GM19240 (cell line): ENCODE results near the gene CHN2.

Experiments used
- DNase-seq: peaks from one replicate; pipeline ENCODE4 v3.0.0; 2011; ENCODE audit warnings: low spot score; ENCODE audit not compliant: insufficient read length

CHN2 gene

DNA sequence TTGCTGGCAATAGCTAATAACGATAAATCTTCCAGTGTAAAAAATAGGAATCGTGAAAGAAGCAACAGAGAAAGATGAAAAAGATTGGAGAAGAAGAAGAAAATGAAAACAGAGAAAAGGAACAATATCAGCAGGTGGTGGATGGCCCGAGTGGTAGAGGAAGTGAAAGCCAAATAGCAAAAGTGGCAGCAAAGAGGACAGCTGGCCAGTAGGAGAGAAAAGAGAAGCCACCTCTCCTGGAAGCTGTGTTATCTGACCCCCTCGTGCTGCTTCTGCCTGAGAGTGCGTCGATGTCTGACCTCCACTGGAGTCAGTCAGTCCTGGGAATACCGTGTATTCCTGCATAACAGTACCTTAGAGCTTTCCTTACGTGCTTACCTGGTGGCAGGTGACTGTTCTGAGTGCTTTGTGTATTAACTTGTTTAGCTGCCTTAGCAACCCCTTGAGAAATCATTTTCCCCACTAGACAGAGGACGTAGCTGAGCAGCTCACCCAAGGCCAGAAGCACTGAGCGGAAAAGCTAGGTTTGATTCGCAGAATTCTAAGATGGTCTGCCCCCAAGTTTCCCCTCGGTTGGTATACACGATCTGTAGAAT lies 88.3 kb downstream of the CHN2 start:
- no peak for DNase-seq

DNA sequence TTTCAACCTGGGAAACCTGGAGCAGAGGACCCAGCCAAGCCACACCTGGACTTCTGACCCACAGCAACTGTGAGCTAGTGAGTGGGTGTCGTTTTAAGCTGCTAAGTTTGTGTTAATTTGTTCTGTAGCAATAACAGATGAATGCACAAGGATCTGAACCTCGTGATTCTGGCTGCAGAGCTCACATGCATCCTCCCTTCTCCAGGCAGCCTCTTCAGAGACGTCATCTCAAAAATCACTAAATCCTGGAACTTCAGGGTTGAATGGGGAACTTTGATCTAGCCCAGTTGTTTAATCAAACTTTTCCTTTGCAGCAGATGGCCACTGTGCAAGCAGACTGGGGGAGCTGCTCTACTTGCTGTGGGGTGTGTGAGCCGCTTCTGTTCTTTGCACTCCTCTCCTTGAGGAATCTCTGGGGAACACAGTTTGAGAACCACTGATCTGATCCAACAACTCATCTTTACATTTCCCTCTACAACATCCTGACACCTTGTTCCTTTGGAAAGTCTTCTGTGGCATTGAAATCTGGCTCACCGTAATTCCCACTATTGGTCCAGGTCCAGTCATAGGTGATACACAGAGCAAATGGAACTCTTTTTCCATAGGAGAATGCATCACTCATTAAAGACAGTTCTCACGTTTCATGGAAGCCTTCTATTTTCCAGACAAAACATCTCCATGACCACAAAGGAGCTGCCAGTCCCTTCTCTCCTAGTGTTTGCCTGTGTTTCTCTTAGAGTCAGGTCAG lies 90.3 kb downstream of the CHN2 start:
- no peak for DNase-seq

DNA sequence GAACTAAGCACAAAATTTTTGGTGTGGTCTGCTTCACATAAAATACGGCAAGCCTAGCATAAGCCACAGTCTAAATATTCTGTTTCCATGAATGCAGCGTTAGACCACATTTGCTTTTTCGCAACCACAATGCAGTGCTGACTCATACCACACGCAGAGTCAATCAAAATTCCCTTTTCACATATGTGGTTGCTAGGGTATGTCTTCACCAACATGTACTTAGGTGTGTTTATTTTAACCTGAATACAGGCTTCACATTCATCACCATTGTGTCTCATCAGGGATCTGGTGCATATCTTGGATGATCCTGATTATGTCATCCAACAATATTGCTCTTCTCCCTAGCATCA lies 90.8 kb downstream of the CHN2 start:
- no peak for DNase-seq

DNA sequence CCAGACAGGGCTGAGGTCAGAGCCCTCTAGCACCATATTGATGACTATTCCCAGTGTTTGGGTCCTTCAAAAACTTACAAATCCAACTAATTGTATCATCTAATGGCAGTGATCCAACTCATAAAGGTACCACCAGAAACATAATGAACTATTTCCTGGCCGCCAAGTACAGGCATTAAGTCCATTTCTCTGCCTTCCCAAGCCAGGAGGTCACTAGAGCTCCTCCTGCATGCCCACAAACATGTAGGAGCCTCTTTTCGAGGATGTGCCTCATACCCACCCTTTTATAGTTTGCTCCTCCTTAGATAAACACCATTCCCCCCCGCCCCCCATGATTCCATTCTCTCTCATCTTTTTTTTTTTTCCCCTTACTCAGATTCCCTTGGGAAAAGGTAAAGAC lies 91.3 kb downstream of the CHN2 start:
- no peak for DNase-seq

DNA sequence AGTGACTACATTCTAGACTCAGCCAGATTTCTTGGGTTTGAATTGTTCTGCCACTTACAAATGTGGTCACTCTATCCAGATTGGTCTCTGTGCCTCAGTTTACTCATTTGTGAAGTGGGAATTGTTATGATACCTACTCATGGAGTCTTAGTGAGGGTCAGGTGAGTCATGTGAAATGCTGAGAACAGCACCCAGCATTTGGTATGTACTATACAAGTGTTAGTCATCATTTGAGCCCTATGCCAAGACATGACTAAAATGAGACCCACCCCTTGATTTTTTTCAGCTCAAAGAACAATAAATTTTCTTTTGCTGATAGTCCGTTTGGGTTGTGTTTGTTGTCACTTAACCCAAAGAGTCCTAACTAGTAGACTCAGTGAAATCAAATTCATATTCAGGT lies 92.8 kb downstream of the CHN2 start:
- no peak for DNase-seq

DNA sequence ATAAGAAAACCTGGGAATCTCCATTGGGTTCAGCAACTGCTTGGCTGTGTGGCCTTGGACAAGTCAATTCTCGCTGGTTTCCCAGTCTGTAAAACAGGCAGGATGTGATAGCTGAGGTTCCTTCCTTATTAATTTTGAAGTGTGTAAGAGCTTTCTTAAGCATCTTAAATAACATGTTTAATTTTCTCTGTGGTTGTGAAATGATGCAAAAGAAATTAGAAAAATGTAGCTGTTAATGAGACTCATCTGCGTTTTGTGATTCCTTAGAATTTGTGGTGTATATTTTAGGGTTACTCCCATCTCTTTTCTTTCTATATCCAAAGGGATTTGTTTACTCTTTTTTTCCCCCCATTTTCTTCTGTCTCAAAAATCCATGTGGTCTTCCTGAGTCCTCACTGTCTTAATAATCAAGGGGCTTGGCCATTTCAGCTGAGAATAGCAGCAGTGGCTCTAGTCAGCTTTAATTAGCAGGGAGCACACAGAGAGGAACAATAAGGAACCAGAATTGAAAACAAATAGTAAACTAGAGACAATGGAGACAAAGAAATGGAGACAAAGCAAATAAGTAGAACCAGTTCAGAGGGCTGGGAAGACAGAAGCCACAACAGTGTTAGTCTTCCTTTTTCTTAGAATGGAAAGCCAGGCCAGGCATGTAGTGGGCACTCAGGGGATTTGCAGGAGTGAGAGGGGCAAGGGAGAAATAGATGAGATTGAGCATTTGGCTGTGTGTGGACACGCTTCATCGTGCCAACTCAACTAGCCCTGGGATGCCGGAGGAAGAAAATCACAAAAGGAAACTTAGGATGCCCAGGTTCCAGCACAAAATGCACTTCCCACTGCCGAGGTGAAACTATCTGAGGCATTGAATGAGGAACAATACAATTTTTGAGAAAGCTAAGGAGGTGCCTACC lies 93.9 kb downstream of the CHN2 start:
- DNase-seq: no peak

DNA sequence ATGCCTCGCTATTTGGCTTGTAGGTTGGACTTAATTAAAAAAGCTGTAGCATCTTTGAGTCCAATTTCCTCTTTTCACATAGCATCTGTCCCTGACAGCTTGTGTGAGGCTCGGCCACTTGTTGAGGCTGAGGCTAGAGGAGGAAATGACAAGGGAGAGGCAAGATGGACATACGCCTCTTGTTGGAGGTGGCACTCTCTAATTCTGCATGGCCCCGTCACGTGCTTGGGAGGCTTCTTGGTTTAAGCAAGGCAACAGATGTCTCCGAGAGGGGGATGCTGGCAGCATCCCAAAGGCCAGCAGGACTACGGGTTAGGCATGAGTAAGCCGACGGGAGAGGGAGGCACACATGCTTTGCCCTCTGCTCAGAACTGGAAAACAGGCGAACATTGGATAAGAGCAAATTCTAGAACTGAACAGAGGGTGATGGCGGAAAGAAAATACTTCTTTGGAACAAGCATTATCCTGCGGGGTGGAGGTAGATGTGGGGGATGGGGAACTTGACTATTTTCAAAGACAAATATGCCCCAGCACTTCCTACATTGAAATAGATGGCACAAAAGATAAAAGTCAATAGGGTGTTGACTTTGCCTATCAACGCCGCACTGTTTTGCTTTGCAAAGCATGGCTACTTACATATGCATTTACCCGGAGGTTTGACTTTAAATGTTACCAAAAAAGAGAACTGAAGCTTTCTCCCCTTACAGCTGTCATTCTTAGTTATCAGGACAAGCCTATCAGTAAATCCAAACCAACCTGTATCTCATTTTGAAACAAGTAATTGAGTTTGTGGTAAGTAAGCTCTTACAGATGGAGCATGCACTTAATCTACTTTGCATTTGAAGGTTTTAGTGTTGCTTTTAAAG lies 94.8 kb downstream of the CHN2 start:
- no peak for DNase-seq

DNA sequence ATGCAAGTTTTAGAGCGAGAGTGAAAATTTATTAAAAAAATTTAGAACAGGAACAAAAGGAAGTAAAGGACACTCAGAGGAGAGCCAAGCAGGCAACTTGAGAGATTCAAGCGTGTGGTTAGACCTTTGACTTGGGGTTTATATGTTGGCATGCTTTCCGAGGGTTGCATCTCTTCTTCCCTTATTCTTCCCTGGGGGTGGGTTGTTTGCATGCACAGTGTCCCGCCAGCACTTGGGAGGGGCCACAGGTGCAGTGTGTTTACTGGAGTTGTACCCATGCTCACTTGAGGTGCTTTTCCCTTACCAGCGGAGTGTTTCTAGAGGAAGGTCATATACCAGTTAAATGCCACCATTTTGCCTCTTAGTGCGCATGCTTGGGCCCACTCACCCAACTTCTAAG lies 96.3 kb downstream of the CHN2 start:
- DNase-seq: no peak

DNA sequence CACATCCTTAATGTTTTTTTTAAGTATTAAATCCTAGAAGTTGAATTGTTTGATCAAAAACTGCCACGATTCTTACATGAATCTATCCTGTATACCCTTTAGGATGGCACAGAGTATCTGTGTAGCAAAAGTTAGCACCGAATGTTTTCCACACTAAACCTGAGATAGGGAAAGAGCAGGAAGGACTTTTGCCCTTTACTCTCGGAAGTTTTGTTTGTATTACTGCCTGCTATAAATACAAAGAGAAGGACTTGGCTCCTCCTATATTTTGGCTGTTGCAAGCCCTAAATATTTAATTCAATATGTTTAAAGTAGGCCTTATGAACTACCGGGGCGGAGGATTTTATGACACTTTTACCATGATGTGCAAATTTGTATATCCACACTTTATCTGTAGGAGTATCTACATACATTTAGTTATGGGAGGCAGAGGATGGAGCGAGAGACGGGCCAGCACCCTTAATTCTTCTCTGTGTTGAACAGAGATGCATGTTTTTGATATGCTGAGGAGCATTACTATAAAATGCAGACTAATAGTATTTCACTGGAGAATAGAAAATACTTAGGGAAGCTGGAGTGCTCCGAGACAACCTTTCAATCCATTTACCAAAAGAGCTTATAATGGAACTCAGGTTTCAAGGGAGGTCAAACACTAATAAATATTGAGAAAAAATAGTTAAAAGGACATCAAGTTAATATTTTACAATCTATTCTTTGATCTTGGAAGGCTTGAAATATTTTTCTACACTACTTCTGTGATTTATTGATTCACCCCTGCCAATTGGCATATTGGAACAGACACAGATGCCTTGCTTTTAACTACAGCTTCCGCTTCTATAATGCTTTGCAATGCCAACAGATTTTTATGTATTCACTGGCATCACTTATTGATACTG lies 97.4 kb downstream of the CHN2 start:
- no peak for DNase-seq

DNA sequence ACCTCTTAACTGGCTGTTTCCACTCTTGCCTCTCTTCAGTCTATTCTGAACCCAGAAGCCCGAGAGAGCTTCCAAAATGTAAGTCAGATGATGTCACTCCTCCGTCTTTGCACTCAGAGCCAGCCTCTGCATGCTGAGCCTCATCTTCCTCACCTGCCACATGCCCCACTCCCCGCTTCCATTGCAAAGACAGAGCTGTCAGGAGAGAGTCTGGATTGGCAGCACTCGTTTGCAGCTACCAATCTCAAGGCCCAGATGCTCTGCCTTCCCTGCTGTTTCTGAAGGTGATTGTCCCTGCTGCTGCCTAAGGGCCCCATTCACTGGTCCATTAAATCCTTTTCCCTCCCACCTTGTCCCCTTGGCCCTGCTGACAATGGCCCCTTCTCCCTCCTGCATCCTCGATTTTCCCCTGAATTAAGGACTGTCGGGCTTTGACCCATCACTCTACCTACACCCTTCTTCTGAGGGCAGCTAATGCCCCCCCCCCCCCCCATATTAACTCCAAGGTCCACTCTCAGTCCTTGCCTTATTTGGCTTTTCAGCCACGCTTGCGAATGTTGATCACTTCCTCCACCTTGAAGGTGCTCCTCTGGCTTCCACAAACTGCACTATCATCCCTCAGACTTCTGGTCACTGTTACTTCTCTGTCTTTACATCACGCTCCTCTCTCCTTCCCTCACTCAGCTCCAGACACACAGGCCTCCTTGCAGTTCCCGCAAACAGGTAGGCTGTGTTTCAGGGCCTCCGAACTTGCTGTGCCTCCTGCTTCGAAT lies 98.5 kb downstream of the CHN2 start:
- DNase-seq: no peak

DNA sequence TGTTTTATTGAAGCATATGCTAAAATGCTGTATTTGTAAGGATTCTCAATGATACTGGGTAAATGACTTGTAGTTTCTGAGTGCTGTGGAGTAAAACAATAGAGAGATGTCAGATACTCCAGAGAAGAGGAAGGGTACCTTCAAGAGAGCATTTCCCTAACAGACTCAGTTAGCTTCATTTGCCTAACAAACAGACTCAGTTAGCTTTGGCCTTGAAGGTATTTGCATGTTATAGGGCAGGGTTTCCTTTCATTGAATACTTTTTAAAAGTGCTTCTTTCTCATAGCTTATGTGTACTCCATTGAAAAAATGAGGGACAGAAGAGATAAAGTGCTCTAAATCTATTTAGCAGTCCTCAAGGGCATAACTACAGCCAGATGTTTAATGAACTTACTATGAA lies 101.8 kb downstream of the CHN2 start:
- no peak for DNase-seq

DNA sequence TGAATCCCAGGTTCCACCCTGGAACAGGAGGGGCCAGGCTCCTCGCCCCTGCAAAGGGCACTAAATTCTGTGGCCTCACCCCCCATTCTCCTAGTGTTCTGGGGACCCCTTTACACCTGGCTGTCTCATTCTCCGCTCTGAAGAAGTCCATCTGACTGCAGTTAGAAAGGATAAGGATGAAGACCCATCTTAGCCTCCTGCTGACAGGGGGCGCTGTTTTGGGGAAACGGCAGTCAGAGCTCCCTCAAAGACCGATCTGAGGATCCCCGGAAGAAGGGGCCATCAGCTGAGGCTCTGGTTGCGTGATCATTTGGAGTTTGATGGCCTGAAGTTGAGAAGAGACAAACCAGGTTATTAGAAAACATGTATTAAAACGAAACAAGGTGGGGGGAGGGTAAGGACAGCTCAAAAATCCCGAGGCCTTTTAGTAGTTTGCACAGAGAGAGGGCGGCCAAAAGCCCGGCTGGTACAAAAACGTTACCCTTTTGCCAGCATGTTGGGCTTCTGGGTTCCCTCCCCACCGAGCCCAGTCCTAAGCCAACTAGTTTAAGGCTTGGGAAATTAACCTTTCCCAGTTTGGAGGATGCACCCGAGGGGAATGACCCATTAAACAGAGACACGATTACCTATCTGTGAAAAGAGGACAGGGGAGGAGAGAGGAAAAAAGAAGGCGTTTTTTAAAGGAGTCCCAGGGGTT lies 102.8 kb downstream of the CHN2 start:
- DNase-seq: no peak

DNA sequence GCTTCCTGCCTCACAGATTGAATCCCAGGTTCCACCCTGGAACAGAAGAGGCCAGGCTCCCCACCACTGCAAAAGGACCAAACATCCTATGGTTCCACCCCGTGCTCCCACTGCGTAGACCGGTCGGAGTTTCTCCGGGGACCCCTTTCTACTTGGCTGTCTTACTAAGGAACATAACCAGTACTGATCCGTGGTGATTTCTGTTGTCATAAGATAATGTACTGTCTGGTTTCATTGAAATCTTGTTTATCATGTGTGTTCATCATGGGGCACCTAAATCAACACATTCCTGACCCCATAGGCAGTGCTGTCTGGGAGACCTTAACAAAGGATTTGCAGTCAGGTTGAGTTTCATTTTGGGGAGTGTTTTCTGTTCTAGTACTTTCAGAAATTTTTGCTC lies 104.5 kb downstream of the CHN2 start:
- DNase-seq: no peak

DNA sequence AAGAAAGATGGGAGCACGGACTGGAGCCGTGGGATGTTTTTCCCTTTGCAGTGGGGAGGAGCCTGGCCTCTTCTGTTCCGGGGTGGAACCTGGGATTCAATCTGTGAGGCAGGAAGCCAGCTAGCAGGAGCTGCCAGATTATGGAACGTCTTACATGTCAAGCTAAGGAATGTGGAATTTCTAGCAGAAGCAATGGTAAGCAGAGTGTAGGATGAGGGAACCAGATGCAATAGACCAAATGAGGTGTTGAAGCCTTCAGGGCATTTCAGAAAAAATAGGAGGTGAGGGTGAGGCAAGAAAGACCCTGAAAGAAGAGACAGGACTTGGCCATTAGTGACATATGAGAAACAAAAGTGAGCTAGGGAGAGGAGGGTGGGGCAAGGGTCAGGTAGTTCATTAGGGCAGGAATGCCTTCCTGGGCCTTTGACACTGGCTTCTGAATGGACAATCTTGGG lies 105.5 kb downstream of the CHN2 start:
- no peak for DNase-seq

DNA sequence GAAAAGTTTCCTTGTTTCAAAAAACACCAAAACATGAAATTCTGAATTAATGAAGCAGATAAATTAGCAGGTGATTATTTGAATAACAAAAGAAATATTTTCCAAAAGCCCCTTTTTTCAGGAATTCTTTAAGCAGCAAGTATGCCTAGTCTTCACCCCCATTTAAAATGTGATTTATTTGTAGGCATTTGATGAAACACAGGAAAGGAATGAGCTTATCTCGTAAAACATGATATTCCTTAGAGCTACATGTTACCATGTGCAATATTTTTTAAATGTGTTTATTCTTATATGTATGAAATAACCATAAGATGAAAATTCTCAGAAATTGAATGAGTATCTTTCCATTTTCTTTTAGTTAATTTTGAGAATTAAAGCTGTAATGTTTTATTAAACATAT lies 106.1 kb downstream of the CHN2 start:
- no peak for DNase-seq

DNA sequence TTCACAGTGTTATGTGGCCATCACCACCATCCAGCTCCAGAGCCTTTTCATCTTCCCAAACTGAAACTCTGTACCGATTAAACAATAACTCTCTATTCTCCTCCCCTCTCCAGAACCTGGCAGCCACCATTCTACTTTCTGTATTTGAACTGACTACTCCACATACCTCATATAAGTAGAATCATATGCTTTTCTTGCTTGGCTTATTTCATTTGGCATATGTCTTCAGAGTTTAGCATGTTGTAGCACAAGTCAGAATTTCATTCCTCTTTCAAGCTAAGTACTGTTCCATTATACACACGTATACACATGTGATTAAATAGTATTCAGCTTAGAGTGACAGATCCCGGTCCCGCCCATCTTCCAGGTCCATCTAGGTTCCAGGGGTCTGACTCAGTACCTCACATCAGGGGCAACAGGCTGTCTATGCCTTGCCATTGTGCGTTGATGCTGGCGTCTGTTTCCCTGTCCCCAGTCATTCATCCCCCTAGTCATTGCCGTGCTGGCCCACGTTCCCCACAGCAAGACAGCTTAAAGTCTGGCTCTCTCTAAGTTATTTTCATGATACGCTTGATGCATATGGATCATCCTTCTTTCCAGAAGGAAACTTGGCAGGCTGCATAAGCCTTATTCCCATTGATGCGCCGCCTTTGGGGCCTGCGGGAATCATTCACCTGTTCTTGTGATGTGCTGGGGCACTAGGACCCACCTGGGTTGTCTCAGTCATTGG lies 108.3 kb downstream of the CHN2 start:
- no peak for DNase-seq

DNA sequence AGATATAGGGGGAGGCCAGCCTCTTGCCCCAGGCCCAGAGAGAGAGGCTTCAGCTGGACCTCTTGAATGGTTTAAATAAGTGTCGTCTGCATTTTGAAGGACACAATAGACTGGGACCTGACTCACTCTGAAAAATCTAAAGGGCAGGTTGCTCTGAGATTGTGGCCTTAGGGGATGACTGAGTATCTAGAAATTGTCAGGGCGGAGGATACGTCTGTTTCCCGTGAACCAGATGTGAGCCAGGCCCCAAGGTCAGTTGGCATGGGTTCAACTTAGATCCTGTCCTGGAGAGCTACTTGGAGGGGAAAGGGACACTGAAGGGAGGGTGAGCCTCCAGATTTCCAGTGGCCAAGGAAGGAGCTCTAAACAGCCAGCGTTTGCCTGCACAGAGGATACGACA lies 110.2 kb downstream of the CHN2 start:
- DNase-seq: no peak

DNA sequence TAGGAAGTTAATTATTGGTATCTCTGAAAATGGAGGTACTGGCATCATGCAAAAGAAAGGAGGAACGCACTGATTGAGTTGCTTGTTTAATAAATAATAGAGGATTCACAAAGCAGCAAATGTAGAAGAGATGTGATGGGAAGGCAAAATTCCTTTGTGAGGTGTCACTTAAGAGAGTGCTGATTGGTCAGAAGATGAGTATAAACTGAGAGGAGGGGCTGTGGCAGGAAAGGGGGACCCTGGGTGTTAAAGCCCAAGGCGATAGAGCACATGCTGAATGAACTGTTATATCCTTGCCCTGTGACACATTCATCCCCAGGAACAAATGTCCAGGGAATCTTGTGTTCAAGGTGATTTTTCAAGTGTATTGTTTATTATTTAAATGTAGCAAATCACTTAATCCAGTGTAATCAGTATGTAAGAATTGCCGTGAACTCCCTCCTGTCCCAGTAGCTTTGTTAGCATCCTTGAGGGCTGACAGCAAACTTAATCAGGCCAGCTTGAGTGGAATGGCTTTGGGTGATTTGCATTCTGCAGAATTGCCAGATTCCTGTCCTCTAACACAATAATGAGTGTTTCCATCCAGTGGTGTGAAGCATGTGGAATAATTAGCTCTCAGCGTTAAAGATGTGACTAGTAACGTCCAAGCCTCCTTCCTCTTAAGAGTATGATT lies 111.9 kb downstream of the CHN2 start:
- DNase-seq: no peak
